SU-DHL-6 (cell line): ENCODE measurements around the gene HOXB1.

Source experiments
- H2AFZ ChIP-seq: fragments of 200-600 bp; sonication (generic); 2 replicates; pipeline ENCODE4 v1.6.1; 2014; ENCODE audit warnings: low read depth, mild to moderate bottlenecking, moderate library complexity, mixed read lengths, antibody characterized with exemption, low read length; ENCODE audit not compliant: severe bottlenecking
- H3F3A ChIP-seq: fragments of 200-600 bp; shearing (Covaris generic); 2 replicates; pipeline ENCODE4 v1.6.0; 2016; ENCODE audit warnings: antibody characterized with exemption, mild to moderate bottlenecking; ENCODE audit not compliant: insufficient read depth
- H3K27ac ChIP-seq: fragments of 200-600 bp; sonication (generic); 2 replicates; pipeline ENCODE4 v1.5.1; 2016; ENCODE audit warnings: low read depth, mild to moderate bottlenecking, low read length, moderate library complexity, mixed read lengths
- H3K27me3 ChIP-seq: fragments of 200-600 bp; sonication (generic), shearing (Covaris generic); 2 replicates; pipeline ENCODE4 v1.6.0; 2014; ENCODE audit warnings: mild to moderate bottlenecking, low read length
- H3K36me3 ChIP-seq: fragments of 200-600 bp; sonication (generic); 2 replicates; pipeline ENCODE4 v1.6.1; 2014; ENCODE audit warnings: mild to moderate bottlenecking, low read length, mixed read lengths
- H3K4me2 ChIP-seq: fragments of 300-600, 200-600 bp; shearing (Covaris generic), sonication (generic); 2 replicates; pipeline ENCODE4 v1.6.0; 2014; ENCODE audit warnings: low read length, low read depth, mild to moderate bottlenecking; ENCODE audit not compliant: poor library complexity, severe bottlenecking
- H3K4me3 ChIP-seq: fragments of 200-600 bp; sonication (generic); 2 replicates; pipeline ENCODE4 v1.5.1; 2014; ENCODE audit warnings: antibody characterized with exemption, low read length, mild to moderate bottlenecking, mixed read lengths; ENCODE audit not compliant: insufficient read depth, poor library complexity, severe bottlenecking
- H3K79me2 ChIP-seq: fragments of 200-600 bp; sonication (generic); 2 replicates; pipeline ENCODE4 v1.6.1; 2014; ENCODE audit warnings: mild to moderate bottlenecking, low read length, moderate library complexity; ENCODE audit not compliant: insufficient read depth
- H3K9ac ChIP-seq: fragments of 200-600 bp; sonication (generic); 2 replicates; pipeline ENCODE4 v1.7.0; 2014; ENCODE audit warnings: mild to moderate bottlenecking, low read length
- H3K9me2 ChIP-seq: fragments of 200-600 bp; sonication (generic); replicated peaks from 2 replicates; pipeline ENCODE4 v1.6.1; 2014; ENCODE audit warnings: low read length; ENCODE audit not compliant: insufficient read depth
- H3K9me3 ChIP-seq: fragments of 200-600 bp; sonication (generic); 2 replicates; pipeline ENCODE4 v1.6.1; 2014; ENCODE audit warnings: low read length, mixed read lengths; ENCODE audit not compliant: insufficient read depth
- H4K20me1 ChIP-seq: fragments of 200-600 bp; sonication (generic); 2 replicates; pipeline ENCODE4 v1.6.1; 2014; ENCODE audit warnings: low read depth, mild to moderate bottlenecking, antibody characterized with exemption, low read length, moderate library complexity, mixed read lengths
- CTCF ChIP-seq: fragments of 200-600 bp; sonication (generic); IDR thresholded peaks from one replicate; pipeline ENCODE4 v1.5.1; 2017; ENCODE audit warnings: antibody characterized with exemption, mild to moderate bottlenecking, low read length, moderate library complexity; ENCODE audit not compliant: insufficient read depth, poor library complexity, severe bottlenecking
- EZH2phosphoT487 ChIP-seq: fragments of 200-600 bp; sonication (generic), shearing (Covaris generic); conservative IDR thresholded peaks from 2 replicates; pipeline ENCODE4 v1.6.1; 2018; ENCODE audit warnings: mild to moderate bottlenecking, antibody characterized with exemption, low read length, moderate library complexity, mixed read lengths

HOXB1 gene

GRCh38 chr17:48484850-48485249 is 46.0 kb downstream of the HOXB1 start:
- no peaks in the 10 kb centered on the region for H3K9me3 ChIP-seq
- no peaks in the 10 kb centered on the region for H3F3A ChIP-seq
- no peaks in the 10 kb centered on the region for H3K9me2 ChIP-seq
- H3K36me3 ChIP-seq = no peaks in the 10 kb centered on the region
- H4K20me1 ChIP-seq = no peaks in the 10 kb centered on the region
- TF ChIP-seq CTCF = no peak
- TF ChIP-seq EZH2phosphoT487 = no peak
- no peak overlapping the region for H3K4me2 ChIP-seq
- H3K27ac ChIP-seq = no peak overlapping the region
- H3K79me2 ChIP-seq = no peaks in the 10 kb centered on the region
- no peaks in the 10 kb centered on the region for H3K27me3 ChIP-seq
- H2AFZ ChIP-seq = no peak overlapping the region
- H3K9ac ChIP-seq = no peak overlapping the region
- H3K4me3 ChIP-seq = no peak overlapping the region

GRCh38 chr17:48484256-48484655 is 46.6 kb downstream of the HOXB1 start:
- Histone ChIP-seq H3K4me2 (no peak overlapping the region), H3K9me3 (no peaks in the 10 kb centered on the region), H3K27ac (no peak overlapping the region), H2AFZ (no peak overlapping the region), H3K36me3 (no peaks in the 10 kb centered on the region), H3K4me3 (no peak overlapping the region), H3F3A (no peaks in the 10 kb centered on the region), H4K20me1 (no peaks in the 10 kb centered on the region), H3K79me2 (no peaks in the 10 kb centered on the region), H3K9ac (no peak overlapping the region), H3K9me2 (no peaks in the 10 kb centered on the region), H3K27me3 (no peaks in the 10 kb centered on the region)
- TF ChIP-seq CTCF (no peak), EZH2phosphoT487 (no peak)

GRCh38 chr17:48483471-48484131 is 47.2 kb downstream of the HOXB1 start:
- TF ChIP-seq EZH2phosphoT487 (no peak), CTCF (no peak)
- H4K20me1 ChIP-seq = no peaks in the 10 kb centered on the region
- no peaks in the 10 kb centered on the region for H3K36me3 ChIP-seq
- H2AFZ ChIP-seq = no peak overlapping the region
- H3K9me3 ChIP-seq = no peaks in the 10 kb centered on the region
- no peaks in the 10 kb centered on the region for H3K27me3 ChIP-seq
- H3K4me2 ChIP-seq = no peak overlapping the region
- no peaks in the 10 kb centered on the region for H3K79me2 ChIP-seq
- H3F3A ChIP-seq = no peaks in the 10 kb centered on the region
- no peaks in the 10 kb centered on the region for H3K9me2 ChIP-seq
- no peak overlapping the region for H3K27ac ChIP-seq
- H3K9ac ChIP-seq = no peak overlapping the region
- no peak overlapping the region for H3K4me3 ChIP-seq
